Hematopoietic multipotent progenitor cell treated with erythropoietin and hydrocortisone succinate and interleukin-3 and kit ligand, for 4 days (in vitro differentiated cells): ENCODE measurements around the gene CMPK2.
"Not testable (repeated sequence)": the region's sequence is repeated elsewhere in the genome, so short reads cannot be mapped to it uniquely, and the experiment has no call there.

Experiments
- DNase-seq: peaks from one replicate; pipeline ENCODE4 v3.0.0-alpha.2; 2015

Gene CMPK2, protein sequence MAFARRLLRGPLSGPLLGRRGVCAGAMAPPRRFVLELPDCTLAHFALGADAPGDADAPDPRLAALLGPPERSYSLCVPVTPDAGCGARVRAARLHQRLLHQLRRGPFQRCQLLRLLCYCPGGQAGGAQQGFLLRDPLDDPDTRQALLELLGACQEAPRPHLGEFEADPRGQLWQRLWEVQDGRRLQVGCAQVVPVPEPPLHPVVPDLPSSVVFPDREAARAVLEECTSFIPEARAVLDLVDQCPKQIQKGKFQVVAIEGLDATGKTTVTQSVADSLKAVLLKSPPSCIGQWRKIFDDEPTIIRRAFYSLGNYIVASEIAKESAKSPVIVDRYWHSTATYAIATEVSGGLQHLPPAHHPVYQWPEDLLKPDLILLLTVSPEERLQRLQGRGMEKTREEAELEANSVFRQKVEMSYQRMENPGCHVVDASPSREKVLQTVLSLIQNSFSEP

DNA sequence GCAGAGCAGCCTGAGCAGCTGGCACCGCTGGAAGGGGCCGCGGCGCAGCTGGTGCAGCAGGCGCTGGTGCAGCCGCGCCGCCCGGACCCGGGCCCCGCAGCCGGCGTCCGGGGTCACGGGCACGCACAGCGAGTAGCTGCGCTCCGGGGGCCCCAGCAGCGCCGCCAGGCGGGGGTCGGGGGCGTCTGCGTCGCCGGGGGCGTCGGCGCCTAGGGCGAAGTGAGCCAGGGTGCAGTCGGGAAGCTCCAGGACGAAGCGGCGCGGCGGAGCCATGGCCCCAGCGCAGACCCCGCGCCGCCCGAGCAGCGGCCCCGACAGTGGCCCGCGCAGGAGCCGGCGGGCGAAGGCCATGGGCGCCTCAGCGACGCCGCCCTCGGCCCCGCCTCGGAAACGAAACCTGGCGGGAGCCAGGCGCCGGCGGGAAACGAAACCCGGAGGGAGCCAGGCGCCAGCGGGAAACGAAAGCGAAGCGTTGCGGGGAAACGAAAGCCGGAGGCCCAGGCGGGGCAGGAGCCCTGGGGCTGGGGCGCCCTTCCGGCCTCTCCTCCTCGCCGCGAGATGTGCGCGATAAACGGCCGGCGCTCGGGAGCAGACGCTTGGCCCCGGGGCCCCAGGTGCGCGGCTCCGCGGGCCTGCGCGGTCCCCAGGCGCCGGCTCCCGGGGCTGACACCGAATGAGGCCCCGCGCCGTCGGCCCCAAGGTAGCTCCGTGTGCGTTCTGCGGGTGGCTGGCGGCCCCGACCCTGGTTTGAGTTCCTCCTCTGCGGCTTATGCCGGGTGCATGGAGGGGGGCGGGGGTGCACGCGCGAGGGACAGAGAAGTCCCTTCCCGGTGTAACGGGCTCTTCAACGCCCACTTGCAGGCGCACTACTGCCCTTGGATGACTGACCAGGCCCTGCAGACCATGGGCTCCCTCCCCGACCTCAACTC, at the start of gene CMPK2:
TSS of gene CMPK2 (minus strand) at position 562 of the 929 bp plus-strand sequence. CDS start at position 351, 211 bp downstream.
- DNase-seq: peak; percentile 93

DNA sequence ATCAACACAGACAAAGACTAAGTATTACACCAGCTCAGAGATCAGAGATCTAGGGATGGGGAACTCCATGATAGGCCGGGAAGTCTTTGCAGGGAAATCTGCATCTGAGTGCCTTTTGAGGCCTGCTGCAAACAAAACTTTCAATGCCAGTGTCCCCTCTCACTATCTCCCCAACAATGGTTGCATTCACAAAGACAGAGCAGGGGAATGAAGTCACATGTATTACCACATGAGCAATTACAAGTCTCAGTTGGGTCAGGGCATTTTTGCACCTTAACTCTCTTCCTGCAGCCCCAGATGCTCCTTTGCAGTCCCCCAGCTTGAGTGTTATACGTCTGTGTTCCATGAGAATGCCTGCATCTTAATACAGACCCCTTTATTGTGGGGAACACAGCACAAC, 49.7 kb upstream of the CMPK2 start:
- DNase-seq: no peak

DNA sequence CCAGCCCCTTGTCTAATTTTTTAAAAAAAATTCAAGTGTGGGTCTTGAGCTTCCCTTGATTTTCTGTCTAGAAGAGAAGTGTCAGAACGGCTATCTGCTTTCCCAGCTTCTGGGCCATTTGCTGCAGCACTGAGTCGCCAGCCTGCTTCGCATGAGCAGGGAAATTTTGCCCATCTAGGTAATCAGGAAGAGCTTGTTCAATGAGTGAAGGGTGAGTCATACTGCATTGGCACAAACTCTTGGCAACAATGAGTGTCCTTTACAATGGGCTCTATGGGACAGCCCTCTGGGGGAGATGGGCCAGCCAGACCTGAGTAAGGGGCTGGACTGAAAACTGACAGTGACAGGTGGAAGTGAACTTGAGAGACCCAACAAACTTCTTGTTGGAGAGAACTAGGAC, 49.1 kb upstream of the CMPK2 start:
- peak; percentile 51 for DNase-seq

DNA sequence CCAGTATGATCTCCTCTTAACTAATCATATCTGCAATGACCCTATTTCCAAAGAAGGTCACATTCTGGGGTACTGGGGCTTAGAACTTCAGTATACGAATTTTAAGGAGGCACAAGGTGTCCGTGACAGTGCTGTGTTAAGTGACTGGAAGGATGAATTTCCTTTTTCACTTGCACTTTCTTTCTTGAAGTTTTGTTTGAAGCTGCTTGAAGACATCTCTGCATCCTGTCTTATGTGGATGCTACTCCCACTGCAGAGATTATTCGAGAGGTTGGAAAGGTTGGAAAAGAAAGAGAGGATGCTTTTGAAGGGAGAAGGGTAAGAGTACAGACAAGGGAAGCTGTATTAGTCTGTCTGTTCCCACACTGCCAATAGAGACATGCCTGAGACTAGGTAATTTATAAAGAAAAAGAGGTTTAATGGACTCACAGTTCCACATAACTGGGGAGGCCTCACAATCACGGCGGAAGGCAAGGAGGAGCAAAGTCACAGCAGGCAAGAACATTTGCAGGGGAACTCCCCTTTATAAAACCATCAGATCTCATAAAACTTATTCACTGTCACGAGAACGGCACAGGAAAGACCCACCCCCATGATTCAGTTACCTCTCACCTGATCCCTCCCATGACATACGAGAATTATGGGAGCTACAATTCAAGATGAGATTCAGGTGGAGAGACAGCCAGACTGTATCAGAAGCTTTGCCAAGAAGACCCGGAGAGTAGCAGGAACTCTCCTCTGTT, 47.9 kb upstream of the CMPK2 start:
- no peak for DNase-seq

DNA sequence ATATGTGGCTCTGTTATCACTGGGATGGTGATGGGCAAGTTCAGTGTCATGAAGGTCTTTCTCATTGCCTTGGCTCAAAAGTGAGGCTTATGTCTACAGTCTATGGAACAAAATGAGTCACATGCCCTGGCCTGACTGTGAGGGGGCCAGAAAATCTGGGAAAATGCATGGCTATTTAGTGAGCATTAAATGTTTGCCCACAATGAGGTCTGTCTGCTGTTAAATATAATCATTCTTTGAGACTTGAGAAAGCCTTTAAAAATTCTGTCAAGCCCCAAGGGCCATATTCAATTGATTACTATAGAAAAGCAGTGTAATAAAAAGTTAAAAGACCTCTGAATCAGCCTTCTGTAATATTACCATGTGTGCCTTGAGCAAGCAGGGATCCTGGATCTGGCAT, 46.0 kb upstream of the CMPK2 start:
- DNase-seq: no peak

DNA sequence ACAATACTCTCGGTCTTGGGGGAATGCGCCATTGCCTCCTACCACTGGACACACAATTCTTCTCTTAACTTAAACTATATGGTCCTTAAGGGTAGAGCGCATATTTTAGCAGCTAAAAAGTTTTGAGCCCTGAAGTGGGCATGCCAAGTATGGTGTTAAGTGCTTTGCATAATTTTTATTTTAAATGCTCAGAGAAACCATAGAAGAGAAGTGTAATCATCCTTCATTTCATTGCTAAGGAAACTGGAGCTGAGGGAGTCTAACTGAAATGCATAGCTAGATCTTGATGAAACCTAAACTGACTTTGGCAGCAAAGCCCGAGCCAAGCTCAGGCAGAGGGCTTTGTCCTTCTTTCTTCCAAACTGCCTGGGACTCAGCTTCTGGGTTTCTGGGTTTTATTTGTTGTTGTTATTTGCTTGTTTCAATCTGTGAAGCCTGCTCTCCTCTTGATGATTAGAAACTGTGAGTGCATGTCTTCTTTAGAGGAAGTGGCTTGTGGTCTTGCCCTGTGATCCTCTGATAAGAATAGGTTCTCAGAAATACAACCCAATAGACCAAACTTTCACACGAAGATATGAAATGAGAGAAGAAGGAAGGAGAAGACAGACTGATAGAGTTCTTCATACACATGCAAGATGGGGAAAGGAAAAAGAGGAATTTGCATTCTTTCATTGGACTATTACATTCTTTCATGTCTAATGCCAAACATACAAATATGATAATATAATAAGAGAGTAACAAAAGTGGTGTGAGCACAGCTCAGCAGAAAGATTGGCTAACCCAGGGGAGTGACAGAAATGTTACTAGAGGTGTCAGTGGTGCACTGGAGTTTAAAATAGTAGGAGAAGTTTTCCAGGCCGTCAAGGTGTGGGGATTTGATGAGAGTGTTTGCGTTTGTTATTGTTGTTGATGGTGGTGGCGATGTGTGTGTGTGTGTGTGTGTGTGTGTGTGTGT, 44.0 kb upstream of the CMPK2 start:
- peak; percentile 97 for DNase-seq

DNA sequence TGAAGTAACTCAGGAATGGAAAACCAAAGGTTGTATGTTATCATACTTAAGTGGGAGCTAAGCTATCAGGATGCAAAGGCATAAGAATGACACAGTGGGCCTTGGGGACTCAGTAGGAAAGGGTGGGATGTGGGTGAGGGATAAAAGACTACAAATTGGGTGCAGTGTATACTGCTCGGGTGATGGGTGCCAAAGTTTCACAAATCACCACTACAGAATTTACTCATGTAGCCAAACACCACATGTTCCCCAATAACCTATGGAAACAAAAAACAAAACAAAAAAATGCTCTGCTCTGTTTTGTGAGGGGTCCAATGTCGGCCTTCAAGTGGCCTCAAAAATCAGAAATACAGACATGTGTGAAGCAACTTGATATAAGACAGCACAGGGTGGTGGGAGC, 42.6 kb upstream of the CMPK2 start:
- no peak for DNase-seq

DNA sequence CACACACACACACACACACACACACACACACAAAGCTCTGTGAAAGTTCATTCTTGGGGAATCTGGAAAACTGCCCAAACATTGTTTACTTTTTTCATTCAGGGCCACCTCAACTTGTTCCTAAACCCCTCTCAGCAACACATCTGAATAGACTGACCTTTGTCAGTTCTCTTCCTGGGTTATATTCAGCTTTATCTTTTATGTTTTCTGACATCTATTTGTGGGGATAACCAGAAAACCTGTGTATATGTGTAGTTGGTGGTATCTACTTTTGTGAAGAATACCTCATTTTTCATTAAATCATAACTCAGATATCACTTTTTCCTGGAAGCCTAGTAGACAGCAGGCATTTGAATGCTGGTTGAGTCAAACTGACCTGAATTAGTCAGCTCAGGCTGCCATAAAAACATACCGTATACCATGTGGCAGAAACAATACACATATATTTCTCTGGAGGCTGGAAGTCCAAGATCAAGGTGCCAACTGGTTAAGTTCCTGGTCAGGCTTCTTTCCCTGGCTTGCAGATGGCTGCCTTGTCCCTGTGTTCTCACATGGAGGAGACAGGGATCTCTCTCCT, 40.5 kb upstream of the CMPK2 start:
- no peak for DNase-seq

DNA sequence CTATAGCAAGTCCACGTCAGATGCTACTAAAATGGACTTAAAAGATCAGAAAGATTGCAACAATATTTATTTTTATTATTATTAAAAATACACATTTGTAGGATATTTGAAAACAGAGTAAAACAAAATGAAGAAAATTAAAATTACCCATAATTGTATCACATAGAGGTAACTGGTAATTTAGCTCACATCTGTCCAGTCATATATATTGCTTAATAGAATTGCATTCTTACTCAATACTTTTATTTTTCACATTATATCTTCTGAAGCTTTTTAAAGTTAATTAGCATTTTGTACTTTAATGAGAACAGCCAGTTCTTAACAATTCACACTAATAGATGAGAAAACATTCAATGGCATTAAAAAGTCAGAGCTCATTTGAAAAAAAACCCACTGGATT, 40.0 kb upstream of the CMPK2 start:
- no peak for DNase-seq

DNA sequence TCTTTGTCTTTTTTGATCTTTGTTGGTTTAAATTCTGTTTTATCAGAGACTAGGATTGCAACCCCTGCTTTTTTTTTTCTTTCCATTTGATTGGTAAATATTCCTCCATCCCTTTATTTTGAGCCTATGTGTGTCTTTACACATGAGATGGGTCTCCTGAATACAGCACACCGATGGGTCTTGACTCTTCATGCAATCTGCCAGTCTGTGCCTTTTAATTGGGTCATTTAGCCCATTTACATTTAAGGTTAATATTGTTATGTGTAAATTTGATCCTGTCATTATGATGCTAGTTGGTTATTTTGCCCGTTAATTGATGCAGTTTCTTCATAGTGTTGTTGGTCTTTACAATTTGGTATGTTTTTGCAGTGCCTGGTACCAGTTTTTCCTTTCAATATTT, 36.9 kb upstream of the CMPK2 start:
- DNase-seq: not testable (repeated sequence)

DNA sequence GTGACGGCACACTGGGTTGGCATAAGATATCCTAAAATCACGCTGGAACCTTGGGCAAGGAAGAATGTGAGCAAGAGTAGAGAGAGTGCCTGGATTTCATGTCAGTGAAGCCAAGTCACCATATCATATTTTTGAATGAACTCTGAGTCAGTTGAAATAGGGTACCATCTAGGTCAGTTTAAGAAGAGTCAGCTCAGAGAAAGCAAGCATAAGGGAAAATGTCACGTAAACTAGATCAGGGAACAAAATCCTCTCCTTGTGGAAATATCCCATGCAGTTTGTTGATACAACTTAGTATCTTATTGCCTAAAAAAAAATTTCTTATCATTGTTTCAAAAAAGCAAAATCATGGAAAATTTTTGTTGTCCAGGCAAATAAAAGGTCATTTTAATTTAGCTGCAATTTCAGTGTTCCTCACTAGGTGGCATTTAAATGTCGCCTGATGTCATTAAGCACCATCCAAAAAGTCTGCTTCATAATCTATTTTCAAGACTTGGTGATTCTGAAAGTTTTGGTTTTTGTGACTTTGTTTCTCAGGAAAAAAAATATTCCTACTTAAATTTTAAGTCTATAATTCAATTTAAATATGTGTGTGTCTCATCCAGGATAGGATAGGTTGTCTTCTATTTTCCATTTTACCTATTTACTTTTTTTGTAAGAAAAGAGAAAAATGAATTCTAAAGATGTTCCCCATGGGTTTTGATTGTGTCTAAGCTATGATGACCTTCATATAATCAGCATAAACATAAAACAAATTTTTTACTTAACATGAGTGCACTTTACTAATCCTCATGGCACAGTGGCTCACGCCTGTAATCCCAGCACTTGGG, 31.4 kb upstream of the CMPK2 start:
- peak; percentile 82 for DNase-seq

DNA sequence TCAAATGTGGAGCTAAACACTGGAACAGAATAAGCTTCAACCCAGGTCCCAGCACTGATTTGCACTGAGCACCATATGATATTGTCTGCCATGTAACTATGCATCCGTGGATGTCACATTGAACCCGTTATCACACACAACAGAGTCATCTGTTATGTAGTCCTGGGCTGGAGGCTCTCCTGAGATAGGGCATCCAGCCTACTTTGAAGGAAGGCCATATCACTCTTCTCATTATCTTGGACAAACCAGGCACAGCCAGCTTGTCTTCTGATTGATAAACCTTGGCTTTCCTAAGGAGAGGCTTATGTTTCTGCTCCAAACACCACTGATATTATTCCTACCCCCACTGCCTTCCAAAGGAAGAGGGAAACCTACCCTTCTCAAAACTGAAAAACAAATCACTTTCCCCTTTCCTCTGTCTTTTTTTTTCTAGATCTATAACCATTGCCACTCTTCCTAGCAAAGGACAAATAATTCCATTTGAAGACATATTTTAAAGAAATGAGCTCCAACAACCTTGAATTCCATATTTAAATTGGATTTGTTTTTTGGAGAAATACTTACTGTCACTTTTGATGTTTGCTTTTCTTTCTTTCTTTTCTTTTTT, 28.3 kb upstream of the CMPK2 start:
- peak; percentile 95 for DNase-seq

DNA sequence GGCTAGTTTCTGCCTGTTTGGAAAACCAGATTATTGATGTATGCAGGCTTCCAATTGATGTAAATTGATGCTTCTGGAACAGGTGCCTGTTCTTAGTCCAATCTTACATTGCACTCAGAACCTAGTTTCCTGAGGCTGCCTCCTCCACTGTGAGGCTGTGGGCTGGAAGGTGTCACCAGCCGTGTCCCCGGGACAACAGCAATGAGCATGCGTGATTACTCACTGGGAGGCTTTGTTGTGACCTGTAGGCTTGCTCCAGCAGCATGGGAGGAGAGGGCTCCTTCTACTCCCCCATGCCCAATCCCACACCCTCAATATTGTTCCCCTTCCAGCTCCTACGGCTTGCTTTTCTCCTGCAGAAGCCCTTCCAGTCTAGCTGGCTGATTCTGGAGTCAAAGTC, 23.0 kb upstream of the CMPK2 start:
- DNase-seq: no peak

DNA sequence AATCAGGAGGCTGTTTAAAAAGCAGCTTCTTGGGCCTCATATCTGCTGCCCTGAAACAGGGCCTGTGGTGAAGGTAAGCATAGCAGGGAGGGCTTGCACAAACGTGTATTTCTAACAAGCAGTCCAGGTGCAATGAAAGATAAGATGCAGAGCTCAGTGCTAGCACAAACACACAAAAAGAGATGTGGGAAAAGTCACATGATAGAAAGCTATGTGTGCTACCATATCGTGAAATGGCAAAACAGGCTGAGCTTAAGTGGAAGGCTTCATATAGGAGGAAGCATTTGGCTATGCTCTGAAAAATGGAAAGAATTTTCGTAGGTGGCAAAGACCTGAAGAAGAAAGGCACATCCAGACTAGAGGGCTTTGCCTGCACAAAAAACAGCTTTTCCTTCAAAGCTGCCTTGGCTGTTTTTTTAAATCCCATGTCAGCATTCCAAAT, 22.1 kb upstream of the CMPK2 start:
- DNase-seq: peak; percentile 95

DNA sequence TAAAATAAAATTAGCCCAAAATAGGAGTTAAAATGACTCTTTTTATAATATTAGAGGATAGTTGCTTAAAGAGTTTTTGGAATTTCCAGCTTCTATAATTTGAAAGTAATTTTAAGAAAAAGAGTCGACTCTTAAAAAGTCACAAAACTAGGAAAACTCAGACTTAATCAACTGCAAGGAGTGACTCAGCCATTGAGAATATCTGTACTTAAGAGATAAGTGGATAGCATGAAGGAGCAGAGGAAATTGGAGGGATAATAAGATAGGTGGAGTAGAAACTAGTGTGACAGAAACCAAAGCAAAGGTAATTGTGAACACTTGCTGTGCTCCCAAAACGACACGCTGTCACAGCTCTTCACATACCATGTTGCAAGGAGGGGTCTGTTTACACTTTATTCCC, 20.3 kb upstream of the CMPK2 start:
- DNase-seq: peak; percentile 75

DNA sequence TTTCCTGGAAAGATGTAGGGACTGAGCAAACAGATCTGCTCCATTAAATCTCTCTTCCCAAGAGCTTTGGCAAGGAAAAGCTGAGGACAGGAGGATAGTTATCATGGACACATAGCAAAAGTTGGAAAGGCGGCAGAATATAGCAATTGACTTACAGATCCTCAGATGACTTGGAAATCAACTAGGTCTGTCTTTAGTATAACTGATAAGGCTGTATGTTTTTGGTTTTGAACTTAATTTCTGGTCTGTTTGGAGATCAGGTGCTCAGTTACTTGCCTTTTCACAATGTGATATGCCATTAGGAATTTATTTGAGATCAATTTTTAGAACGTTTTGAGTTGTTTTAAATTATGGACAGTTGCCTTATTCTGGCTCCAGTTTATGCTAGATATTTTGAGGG, 19.8 kb upstream of the CMPK2 start:
- DNase-seq: peak; percentile 55

DNA sequence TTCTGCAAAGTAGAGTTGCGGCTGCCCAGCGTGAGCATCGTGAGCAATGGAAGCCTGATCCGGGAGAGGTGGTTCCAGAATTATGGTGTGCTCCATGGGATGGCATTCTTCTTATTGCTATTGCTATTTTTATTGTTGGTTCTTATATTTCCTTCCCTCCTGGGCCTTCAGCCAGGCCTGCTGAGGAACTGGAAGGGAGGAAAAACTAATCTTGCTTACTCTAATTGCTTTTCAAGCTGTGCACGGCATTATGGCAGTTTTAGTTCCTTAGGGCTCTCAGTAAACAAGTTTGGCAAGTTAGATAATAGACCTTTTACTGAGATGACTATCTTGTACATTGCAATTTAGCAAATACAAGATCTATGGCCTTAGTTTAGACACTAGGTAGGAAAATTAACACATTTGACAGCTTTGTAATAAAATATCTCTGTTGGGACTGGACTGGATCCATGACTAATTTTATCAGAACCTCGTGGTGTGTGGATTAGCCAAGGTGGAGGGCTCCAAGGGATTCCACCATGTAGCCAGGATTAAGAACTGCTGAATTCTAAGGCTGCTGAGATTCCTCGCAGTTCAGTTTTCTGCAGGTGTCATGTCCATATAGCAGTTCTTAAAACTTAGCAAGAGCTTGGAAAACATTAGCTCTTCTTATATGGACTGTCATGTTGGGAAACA, 17.9 kb upstream of the CMPK2 start:
- DNase-seq: no peak

DNA sequence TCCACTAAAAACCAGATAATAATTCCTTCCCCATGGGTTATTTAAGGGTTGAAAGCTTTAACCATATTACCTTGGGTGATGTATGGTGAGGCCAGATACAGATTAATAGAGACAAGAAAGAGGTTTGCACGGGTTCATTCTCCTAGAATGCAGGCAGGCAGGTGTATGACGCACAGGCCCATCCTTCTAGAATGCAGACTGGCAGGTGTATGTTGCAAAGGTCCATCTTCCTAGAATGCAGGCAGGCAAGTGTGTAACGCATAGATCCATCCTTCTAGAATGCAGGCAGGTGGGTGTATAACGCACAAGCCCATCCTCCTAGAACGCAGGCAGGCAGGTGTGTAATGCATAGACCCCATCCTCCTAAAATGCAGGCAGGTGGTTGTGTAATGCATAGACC, 15.8 kb upstream of the CMPK2 start:
- DNase-seq: no peak

DNA sequence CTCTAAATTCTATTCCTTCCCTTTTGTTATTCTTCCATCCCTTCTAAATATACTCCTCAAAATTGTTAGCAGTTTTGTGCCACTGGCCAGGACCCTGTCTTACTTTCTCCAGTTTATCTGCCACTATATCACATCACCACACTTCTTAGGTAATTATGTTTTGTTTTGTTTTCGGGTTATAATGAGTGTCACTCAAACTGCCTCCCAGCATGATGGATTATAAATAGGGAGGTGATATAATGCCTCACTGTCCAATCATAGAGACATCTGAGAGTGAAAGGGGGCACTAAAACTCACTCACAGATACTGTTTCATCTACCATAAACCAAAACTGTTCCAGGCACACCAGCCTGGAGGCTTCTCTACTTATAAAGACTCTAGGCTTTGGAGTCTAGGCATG, 15.3 kb upstream of the CMPK2 start:
- DNase-seq: peak; percentile 65
